ENCODE data around the gene ZNF343. TPM values are rescaled to one million over a fixed set of nuclear protein-coding genes. Genes with fewer than 3 reads are reported as not detected.
A peak's percentile ranks its signal among the peaks of the same experiment; 100 is the strongest.
"Not testable (repeated sequence)": the region's sequence is repeated elsewhere in the genome, so short reads cannot be mapped to it uniquely, and the experiment has no call there.

Gene ZNF343
- total and polyA plus RNA-seq, 3 donors from 2014 or later, result 9.9 to 11.7 (median 11.0) TPM

DNA sequence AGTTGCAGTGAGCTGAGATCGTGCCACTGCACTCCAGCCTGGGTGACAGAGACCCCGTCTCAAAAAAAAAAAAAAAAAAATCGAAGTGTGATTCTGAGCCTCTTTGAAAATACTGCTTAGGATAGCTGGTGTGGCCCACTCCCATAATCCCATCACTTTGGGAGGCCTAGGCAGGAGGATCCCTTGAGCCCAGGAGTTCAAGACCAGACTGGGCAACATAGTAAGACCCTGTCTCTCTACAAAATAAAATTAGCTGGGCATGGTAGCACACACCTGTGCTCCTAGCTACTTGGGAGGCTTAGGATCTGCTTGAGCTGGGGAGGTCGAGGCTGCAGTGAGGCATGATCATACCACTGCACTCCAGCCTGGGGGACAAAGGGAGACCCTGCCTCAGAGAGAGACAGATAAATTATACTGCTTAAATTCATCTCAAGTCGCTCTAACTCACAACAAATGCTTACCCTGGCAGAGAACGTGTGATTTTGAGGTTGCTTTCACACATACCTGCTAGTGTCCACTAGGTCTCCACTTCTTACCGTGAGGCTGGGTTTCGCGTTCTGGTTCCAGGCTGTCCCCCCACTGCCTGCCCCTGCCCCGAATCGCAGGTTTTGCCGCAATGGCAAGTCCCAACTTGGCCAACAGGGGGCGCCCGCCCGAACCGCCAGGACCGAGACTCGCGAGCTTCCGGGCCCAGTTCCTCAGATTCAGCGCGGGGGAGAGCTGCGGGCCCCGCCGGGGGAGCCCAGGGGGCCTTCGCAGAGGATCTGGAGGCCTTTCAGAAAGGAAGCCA lies 15.4 kb upstream of the ZNF343 start:
- peak overlapping the region; percentile 87 to 94 for H3K27ac ChIP-seq
- intact Hi-C loops (cut with DNase I; ENCODE audit: low total_unique reads), result no loop called here
- no peaks in the 10 kb centered on the region for H3K9me3 ChIP-seq
- peak; percentile 92 for DNase-seq
- TF ChIP-seq, protein P1, sequence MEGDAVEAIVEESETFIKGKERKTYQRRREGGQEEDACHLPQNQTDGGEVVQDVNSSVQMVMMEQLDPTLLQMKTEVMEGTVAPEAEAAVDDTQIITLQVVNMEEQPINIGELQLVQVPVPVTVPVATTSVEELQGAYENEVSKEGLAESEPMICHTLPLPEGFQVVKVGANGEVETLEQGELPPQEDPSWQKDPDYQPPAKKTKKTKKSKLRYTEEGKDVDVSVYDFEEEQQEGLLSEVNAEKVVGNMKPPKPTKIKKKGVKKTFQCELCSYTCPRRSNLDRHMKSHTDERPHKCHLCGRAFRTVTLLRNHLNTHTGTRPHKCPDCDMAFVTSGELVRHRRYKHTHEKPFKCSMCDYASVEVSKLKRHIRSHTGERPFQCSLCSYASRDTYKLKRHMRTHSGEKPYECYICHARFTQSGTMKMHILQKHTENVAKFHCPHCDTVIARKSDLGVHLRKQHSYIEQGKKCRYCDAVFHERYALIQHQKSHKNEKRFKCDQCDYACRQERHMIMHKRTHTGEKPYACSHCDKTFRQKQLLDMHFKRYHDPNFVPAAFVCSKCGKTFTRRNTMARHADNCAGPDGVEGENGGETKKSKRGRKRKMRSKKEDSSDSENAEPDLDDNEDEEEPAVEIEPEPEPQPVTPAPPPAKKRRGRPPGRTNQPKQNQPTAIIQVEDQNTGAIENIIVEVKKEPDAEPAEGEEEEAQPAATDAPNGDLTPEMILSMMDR (IDR thresholded peaks at IDR 0.05), result peak; percentile 94 to 99 (median 96)
- TF ChIP-seq POLR2A (IDR thresholded peaks at IDR 0.05), result no peak
- no peaks in the 10 kb centered on the region for H3K27me3 ChIP-seq
- 10 to 18% methylated on average over 13 to 26 of the region's 26 CpGs for WGBS, 2 donors
- peak overlapping the region; percentile 84 to 90 for H3K4me3 ChIP-seq
- H3K4me1 ChIP-seq, result no peaks in the 10 kb centered on the region
- no peaks in the 10 kb centered on the region for H3K36me3 ChIP-seq (ENCODE audit: low read depth, missing control alignments)

DNA sequence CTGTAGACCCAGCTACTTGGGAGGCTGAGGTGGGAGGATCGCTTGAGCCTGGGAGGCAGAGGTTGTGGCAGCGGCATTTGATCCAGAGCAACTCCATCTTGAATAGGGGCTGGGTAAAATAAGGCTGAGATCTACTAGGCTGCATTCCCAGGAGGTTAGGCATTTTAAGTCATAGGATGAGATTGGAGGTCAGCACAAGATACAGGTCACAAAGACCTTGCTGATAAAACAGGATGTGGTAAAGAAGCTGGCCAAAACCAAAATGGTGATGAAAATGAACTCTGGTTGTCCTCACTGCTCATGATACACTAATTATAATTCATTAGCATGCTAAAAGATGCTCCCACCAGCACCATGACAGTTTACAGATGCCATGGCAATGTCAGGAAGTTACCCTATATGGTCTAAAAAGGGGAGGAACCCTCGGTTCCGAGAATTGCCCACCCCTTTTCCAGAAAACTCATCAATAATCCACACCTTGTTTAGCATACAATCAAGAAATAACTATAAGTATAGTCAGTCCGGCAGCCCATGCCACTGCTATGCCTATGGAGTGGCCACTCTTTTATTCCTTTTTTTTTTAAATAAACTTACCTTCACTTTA lies 14.2 kb upstream of the ZNF343 start:
- H3K9me3 ChIP-seq; H3K27ac ChIP-seq; H3K27me3 ChIP-seq; intact Hi-C loops (cut with DNase I; ENCODE audit: low total_unique reads); H3K4me1 ChIP-seq; H3K36me3 ChIP-seq (ENCODE audit: low read depth, missing control alignments); H3K4me3 ChIP-seq: not testable (repeated sequence)
- WGBS, 2 donors, result 87 to 93% methylated on average over 5 of the region's 5 CpGs
- peak; percentile 12 for DNase-seq

DNA sequence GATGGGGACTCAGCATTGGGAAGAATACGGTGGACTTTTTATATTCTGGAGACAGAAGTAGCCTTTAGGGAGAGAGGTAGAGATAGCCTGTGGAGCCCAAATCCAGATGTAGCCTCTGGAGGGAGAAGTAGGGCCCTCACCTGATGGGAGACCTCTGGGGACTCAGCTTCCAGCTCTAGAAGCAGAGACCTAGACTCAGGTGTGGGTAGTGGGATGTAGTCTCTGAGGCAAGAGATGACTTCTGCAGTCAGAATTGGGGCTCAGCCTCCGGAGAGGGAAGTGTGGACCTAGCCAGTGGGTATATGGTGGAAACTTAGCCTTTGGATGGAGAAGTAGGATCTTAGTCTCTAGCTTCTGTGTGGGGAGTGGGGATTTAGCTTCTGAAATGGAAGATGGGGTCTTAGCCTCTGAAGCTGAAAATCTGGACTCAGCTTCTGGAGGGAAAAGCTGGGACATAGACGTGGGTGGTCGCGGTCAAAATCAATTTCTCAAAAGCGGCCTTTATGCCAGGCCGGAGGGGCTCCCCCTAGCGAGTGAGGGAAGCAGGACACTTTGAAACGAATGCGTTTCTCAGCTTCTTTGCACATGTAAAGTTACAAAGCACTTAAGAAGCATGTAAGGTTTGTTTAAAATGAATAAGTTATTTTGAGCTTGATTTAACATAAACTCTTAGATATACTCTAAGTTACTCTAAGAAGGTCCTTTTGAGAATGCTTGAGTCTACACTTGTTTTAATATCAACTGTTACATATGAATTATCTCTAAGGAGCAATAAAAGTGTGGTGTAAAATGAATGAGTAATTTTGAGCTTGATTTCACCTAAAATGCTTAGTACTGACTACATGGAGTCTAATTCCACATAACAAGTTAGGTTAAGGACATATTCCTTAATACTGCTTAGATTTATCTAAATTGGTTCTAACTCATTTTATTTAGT lies 12.9 kb upstream of the ZNF343 start:
- H3K27ac ChIP-seq, result no peak overlapping the region
- no peaks in the 10 kb centered on the region for H3K27me3 ChIP-seq
- 18 to 21% methylated on average over 10 of the region's 10 CpGs for WGBS, 2 donors
- no peaks in the 10 kb centered on the region for H3K9me3 ChIP-seq
- TF ChIP-seq, protein P1 (IDR thresholded peaks at IDR 0.05), result peak in 2 of 3 experiments; percentile 58 to 83
- no peak for TF ChIP-seq POLR2A (IDR thresholded peaks at IDR 0.05)
- intact Hi-C loops (cut with DNase I; ENCODE audit: low total_unique reads), result no loop called here
- H3K4me1 ChIP-seq, result no peaks in the 10 kb centered on the region
- no peaks in the 10 kb centered on the region for H3K36me3 ChIP-seq (ENCODE audit: low read depth, missing control alignments)
- peak; percentile 58 for DNase-seq
- H3K4me3 ChIP-seq, result no peak overlapping the region

DNA sequence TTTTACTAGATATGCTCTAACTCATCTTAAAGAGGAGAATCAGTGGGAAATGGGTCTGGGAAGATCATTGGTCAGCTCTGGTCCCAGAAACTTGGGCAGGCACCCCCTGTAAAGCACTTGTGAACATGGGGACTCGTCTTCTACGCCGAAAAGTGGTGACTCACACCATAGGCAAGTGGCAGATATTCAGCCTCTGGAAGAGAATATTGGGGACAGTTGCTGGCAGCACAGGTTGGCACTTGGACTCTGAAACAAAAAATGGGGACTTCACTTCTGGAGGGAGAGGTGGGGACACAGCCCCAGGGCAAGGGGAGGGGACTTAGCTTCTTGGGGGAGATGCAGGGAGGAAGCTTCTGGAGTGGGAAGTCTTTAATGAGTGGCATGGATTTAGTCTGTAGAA lies 11.9 kb upstream of the ZNF343 start:
- Histone ChIP-seq H3K4me1 (no peaks in the 10 kb centered on the region), H3K9me3 (no peaks in the 10 kb centered on the region), H3K27ac (no peak overlapping the region), H3K27me3 (no peaks in the 10 kb centered on the region), H3K36me3 (ENCODE audit: low read depth, missing control alignments) (no peaks in the 10 kb centered on the region), H3K4me3 (no peak overlapping the region)
- no peak for DNase-seq
- 89 to 97% methylated on average over 3 of the region's 3 CpGs for WGBS, 2 donors
- TF ChIP-seq POLR2A (IDR thresholded peaks at IDR 0.05), result no peak
- TF ChIP-seq, protein P1 (IDR thresholded peaks at IDR 0.05), result no peak
- intact Hi-C loops (cut with DNase I; ENCODE audit: low total_unique reads), result no loop called here
